ENCODE results near the gene KLF1.

- TF ChIP-seq CTCF (IDR thresholded peaks at IDR 0.05) (no peak), POLR2A (IDR thresholded peaks at IDR 0.05) (no peak)
These were observed 4.4 kb downstream of the KLF1 start for GRCh38 chr19:12882589-12882988.
